CD8-positive, alpha-beta memory T cell (primary cell): ENCODE measurements around the gene AUTS2. TPM values are rescaled to one million over a fixed set of nuclear protein-coding genes. Genes with fewer than 3 reads are reported as not detected.
A peak's percentile ranks its signal among the peaks of the same experiment; 100 is the strongest.

Experiments
- CTCF ChIA-PET: fragments of 350-600 bp; sonication (Branson Sonifier 250); formaldehyde crosslinking; loops from one replicate; lab custom pipeline; 2021; ENCODE audit warnings: antibody characterized with exemption; lab: Charles Lee
- POLR2A ChIA-PET: fragments of 350-600 bp; sonication (Branson Sonifier 250); formaldehyde crosslinking; loops from one replicate; lab custom pipeline; 2021; ENCODE audit warnings: antibody characterized with exemption; lab: Charles Lee
- DNase-seq, 5 donors: peaks; one replicate each; pipeline versions ENCODE4 v3.0.0 to v3.0.0-alpha.2; 2020 to 2022; ENCODE audit warnings: mixed read lengths in 1 of 5
- H3K27ac ChIP-seq: one replicate; pipeline ENCODE4 v1.7.0; 2013; ENCODE audit warnings: low read depth, mild to moderate bottlenecking, low read length, moderate library complexity
- H3K27me3 ChIP-seq: 2 replicates; pipeline ENCODE4 v1.7.0; 2013; ENCODE audit warnings: low read length, mild to moderate bottlenecking; ENCODE audit not compliant: insufficient read depth, poor library complexity, severe bottlenecking
- H3K36me3 ChIP-seq: 2 replicates; pipeline ENCODE4 v1.7.0; 2013; ENCODE audit warnings: mild to moderate bottlenecking, low read length, moderate library complexity; ENCODE audit not compliant: insufficient read depth
- H3K4me1 ChIP-seq: 2 replicates; pipeline ENCODE4 v1.7.0; 2013; ENCODE audit warnings: mild to moderate bottlenecking, low read length, moderate library complexity; ENCODE audit not compliant: insufficient read depth
- H3K4me3 ChIP-seq: 2 replicates; pipeline ENCODE4 v1.7.0; 2013; ENCODE audit warnings: mild to moderate bottlenecking, low read length
- H3K9me3 ChIP-seq: 2 replicates; pipeline ENCODE4 v1.7.0; 2013; ENCODE audit warnings: mild to moderate bottlenecking, low read length
- H3K27ac Mint-ChIP-seq, 8 donors: one replicate each; pipeline ENCODE4 v1.8.0; 2020 to 2021; ENCODE audit warnings: mixed read lengths in 8 of 8, mild to moderate bottlenecking in 6 of 8, inconsistent platforms in 3 of 8, moderate library complexity in 3 of 8
- H3K27me3 Mint-ChIP-seq, 2 donors: one replicate each; pipeline ENCODE4 v1.8.0; 2020 to 2021; ENCODE audit warnings: mixed read lengths in 2 of 2, mild to moderate bottlenecking in 1 of 2, moderate library complexity in 1 of 2
- H3K36me3 Mint-ChIP-seq, 3 donors: one replicate each; pipeline ENCODE4 v1.8.0; 2020 to 2021; ENCODE audit warnings: mixed read lengths in 3 of 3, inconsistent platforms in 1 of 3, mild to moderate bottlenecking in 1 of 3
- H3K4me1 Mint-ChIP-seq, 3 donors: one replicate each; pipeline ENCODE4 v1.8.0; 2020 to 2021; ENCODE audit warnings: mixed read lengths in 3 of 3, inconsistent platforms in 1 of 3, mild to moderate bottlenecking in 1 of 3
- H3K4me3 Mint-ChIP-seq, 7 donors: one replicate each; pipeline ENCODE4 v1.8.0; 2020 to 2021; ENCODE audit warnings: mixed read lengths in 7 of 7, mild to moderate bottlenecking in 6 of 7, moderate library complexity in 4 of 7, inconsistent platforms in 2 of 7
- H3K9me3 Mint-ChIP-seq, 5 donors: one replicate each; pipeline ENCODE4 v1.8.0; 2020 to 2022; ENCODE audit warnings: mixed read lengths in 5 of 5, mild to moderate bottlenecking in 3 of 5, moderate library complexity in 2 of 5, inconsistent platforms in 1 of 5
- polyA plus RNA-seq: library from polyadenylated mRNA; unstranded; fragments of 300-500 nt; fragmentation: Illumina TruSeq; gene quantifications from one replicate; pipeline ENCODE4 v1.2.3, GENCODE V29; 2021
- total RNA-seq, 2 experiments: library from RNA; stranded (reverse); gene quantifications; one replicate each; pipeline ENCODE4 v1.2.3, GENCODE V29; 2021

Gene AUTS2
- total and polyA plus RNA-seq, 3 experiments from 2014 or later, result 4.4 to 9.9 (median 5.3) TPM

DNA sequence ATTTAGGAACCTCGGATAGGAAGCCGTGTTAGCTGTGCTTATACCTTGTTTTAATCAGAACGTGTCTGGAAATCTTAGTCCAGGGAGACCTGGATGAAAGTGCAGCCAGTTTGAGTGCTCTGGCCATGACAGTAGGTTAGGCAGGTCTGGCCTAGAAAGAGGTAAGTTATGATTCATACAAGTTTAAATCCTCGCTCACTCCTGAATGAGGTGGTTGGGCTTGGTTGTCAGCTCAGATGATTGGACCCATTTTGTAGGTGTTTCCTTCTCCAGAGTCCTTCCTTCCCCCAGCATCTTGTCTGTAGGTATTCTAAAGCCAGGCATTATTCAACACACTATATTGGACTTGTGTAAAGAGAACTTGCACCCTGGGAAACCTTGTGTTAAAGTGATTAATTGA lies 971.8 kb downstream of the AUTS2 start:
- POLR2A ChIA-PET, result no interaction called here
- Histone ChIP-seq H3K36me3 (no peaks in the 10 kb centered on the region), H3K4me3 (no peak overlapping the region), H3K27me3 (no peaks in the 10 kb centered on the region), H3K9me3 (no peaks in the 10 kb centered on the region), H3K4me1 (no peaks in the 10 kb centered on the region), H3K27ac (no peak overlapping the region)
- Mint-ChIP-seq H3K27me3 (peaks cover 0 to 1% of the 10 kb centered on the region in 2 donors), H3K9me3 (no peaks in the 10 kb centered on the region), H3K36me3 (no peaks in the 10 kb centered on the region), H3K4me1 (no peaks in the 10 kb centered on the region), H3K27ac (no peak overlapping the region), H3K4me3 (no peak overlapping the region)
- CTCF ChIA-PET, result no interaction called here
- DNase-seq, result no peak

GRCh38 chr7:70570961-70571360 lies 972.7 kb downstream of the AUTS2 start:
- ChIA-PET CTCF (no interaction called here), POLR2A (no interaction called here)
- peaks cover 0 to 1% of the 10 kb centered on the region in 2 donors for H3K27me3 Mint-ChIP-seq
- no peak overlapping the region for H3K4me3 Mint-ChIP-seq
- H3K27ac ChIP-seq, result no peak overlapping the region
- DNase-seq, result no peak
- H3K27me3 ChIP-seq, result no peaks in the 10 kb centered on the region
- H3K9me3 ChIP-seq, result no peaks in the 10 kb centered on the region
- no peak overlapping the region for H3K27ac Mint-ChIP-seq
- no peaks in the 10 kb centered on the region for H3K4me1 Mint-ChIP-seq
- no peaks in the 10 kb centered on the region for H3K36me3 Mint-ChIP-seq
- no peak overlapping the region for H3K4me3 ChIP-seq
- no peaks in the 10 kb centered on the region for H3K4me1 ChIP-seq
- no peaks in the 10 kb centered on the region for H3K36me3 ChIP-seq
- H3K9me3 Mint-ChIP-seq, result no peaks in the 10 kb centered on the region

GRCh38 chr7:70571403-70571934 lies 973.2 kb downstream of the AUTS2 start:
- no peaks in the 10 kb centered on the region for H3K36me3 Mint-ChIP-seq
- H3K27ac ChIP-seq, result no peak overlapping the region
- no peak overlapping the region for H3K27ac Mint-ChIP-seq
- H3K27me3 Mint-ChIP-seq, result peaks cover 0 to 1% of the 10 kb centered on the region in 2 donors
- H3K36me3 ChIP-seq, result no peaks in the 10 kb centered on the region
- no peaks in the 10 kb centered on the region for H3K4me1 ChIP-seq
- ChIA-PET POLR2A (no interaction called here), CTCF (interaction anchor here (1.3 kb wide), 1 partner anchor 11 kb away, joined by 3 read pairs; no protein-coding TSS in a partner anchor)
- no peaks in the 10 kb centered on the region for H3K4me1 Mint-ChIP-seq
- no peak overlapping the region for H3K4me3 ChIP-seq
- H3K4me3 Mint-ChIP-seq, result no peak overlapping the region
- H3K27me3 ChIP-seq, result no peaks in the 10 kb centered on the region
- no peaks in the 10 kb centered on the region for H3K9me3 Mint-ChIP-seq
- no peaks in the 10 kb centered on the region for H3K9me3 ChIP-seq
- DNase-seq, result no peak

- DNase-seq, result no peak
- Histone ChIP-seq H3K4me3 (no peak overlapping the region), H3K4me1 (no peaks in the 10 kb centered on the region), H3K9me3 (no peaks in the 10 kb centered on the region), H3K27ac (no peak overlapping the region), H3K36me3 (no peaks in the 10 kb centered on the region), H3K27me3 (no peaks in the 10 kb centered on the region)
- Mint-ChIP-seq H3K9me3 (no peaks in the 10 kb centered on the region), H3K27ac (no peak overlapping the region), H3K4me1 (no peaks in the 10 kb centered on the region), H3K27me3 (peaks cover 0 to 1% of the 10 kb centered on the region in 2 donors), H3K36me3 (no peaks in the 10 kb centered on the region), H3K4me3 (no peak overlapping the region)
- ChIA-PET CTCF (interaction anchor here (1.3 kb wide), 1 partner anchor 10 kb away, joined by 3 read pairs; no protein-coding TSS in a partner anchor), POLR2A (no interaction called here)
Observed at GRCh38 chr7:70571961-70572360, 973.7 kb downstream of the AUTS2 start.

DNA sequence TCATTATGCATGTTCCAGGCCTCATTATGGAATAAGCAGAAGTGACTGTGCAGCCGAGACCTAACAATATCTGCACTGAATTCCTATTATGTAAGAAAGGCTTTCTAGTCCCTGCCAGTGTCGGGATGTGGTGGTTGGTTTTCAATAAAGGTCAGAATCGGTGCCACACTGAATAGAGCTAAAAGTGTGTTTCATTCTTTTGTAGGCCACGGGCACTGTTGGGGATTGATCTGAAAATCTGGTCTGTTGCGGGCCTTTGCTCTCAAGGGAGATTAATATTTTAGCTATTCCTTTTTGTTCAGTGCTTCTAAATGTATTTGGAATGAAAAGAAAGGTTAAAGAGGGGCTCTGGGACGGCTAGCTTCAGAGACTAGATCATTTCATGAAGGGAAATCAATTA lies 974.3 kb downstream of the AUTS2 start:
- CTCF ChIA-PET, result interaction anchor here (1.1 to 1.3 kb wide), 2 partner anchors 10 to 75 kb away, joined by 3 read pairs; no protein-coding TSS in a partner anchor
- H3K27me3 ChIP-seq, result no peaks in the 10 kb centered on the region
- no peak for DNase-seq
- H3K9me3 ChIP-seq, result no peaks in the 10 kb centered on the region
- H3K4me1 ChIP-seq, result no peaks in the 10 kb centered on the region
- no peak overlapping the region for H3K27ac ChIP-seq
- Mint-ChIP-seq H3K4me3 (no peak overlapping the region), H3K9me3 (no peaks in the 10 kb centered on the region), H3K4me1 (no peaks in the 10 kb centered on the region), H3K36me3 (no peaks in the 10 kb centered on the region), H3K27me3 (peaks cover 0 to 1% of the 10 kb centered on the region in 2 donors), H3K27ac (no peak overlapping the region)
- POLR2A ChIA-PET, result no interaction called here
- no peaks in the 10 kb centered on the region for H3K36me3 ChIP-seq
- H3K4me3 ChIP-seq, result no peak overlapping the region

- no peaks in the 10 kb centered on the region for H3K4me1 ChIP-seq
- Mint-ChIP-seq H3K9me3 (no peaks in the 10 kb centered on the region), H3K27me3 (peaks cover 0 to 1% of the 10 kb centered on the region in 2 donors), H3K4me3 (no peak overlapping the region), H3K4me1 (no peaks in the 10 kb centered on the region), H3K36me3 (no peaks in the 10 kb centered on the region), H3K27ac (no peak overlapping the region)
- H3K36me3 ChIP-seq, result no peaks in the 10 kb centered on the region
- CTCF ChIA-PET, result interaction anchor here (1.1 kb wide), 1 partner anchor 75 kb away, joined by 3 read pairs; no protein-coding TSS in a partner anchor
- DNase-seq, result no peak
- POLR2A ChIA-PET, result no interaction called here
- H3K27ac ChIP-seq, result no peak overlapping the region
- H3K9me3 ChIP-seq, result no peaks in the 10 kb centered on the region
- H3K4me3 ChIP-seq, result no peak overlapping the region
- no peaks in the 10 kb centered on the region for H3K27me3 ChIP-seq
Observed at GRCh38 chr7:70573071-70573661, 974.9 kb downstream of the AUTS2 start.

DNA sequence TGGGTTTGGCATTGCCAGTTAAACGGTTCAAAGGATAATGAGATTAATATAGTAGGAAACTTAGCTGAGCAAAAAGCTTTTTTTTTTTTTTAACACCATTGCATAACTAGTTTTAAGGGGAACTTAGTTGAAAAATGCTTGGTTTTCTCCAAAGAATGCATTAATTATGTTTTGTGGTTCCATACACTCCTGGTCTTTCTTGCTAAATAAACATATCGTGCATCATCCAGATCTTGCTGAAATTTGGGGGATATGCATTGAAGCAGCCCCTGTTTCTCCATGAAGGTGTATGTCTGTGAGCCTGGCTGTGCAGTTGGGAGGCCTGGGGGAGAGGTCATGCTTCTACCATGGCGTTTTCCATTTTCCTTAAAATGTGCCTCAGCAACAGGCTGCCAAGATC lies 975.4 kb downstream of the AUTS2 start:
- Mint-ChIP-seq H3K9me3 (no peaks in the 10 kb centered on the region), H3K27me3 (peaks cover 0 to 1% of the 10 kb centered on the region in 2 donors), H3K4me1 (no peaks in the 10 kb centered on the region), H3K36me3 (no peaks in the 10 kb centered on the region), H3K4me3 (no peak overlapping the region), H3K27ac (no peak overlapping the region)
- no peak for DNase-seq
- Histone ChIP-seq H3K9me3 (no peaks in the 10 kb centered on the region), H3K27ac (no peak overlapping the region), H3K36me3 (no peaks in the 10 kb centered on the region), H3K4me1 (no peaks in the 10 kb centered on the region), H3K27me3 (no peaks in the 10 kb centered on the region), H3K4me3 (no peak overlapping the region)
- ChIA-PET POLR2A (no interaction called here), CTCF (interaction anchor here (1.1 kb wide), 1 partner anchor 74 kb away, joined by 3 read pairs; no protein-coding TSS in a partner anchor)

GRCh38 chr7:70574314-70574834 lies 976.1 kb downstream of the AUTS2 start:
- Mint-ChIP-seq H3K9me3 (no peaks in the 10 kb centered on the region), H3K36me3 (no peaks in the 10 kb centered on the region), H3K4me3 (no peak overlapping the region), H3K27me3 (peaks cover 0 to 1% of the 10 kb centered on the region in 2 donors), H3K27ac (peak overlapping the region in 1 of 8 donors; percentile 27), H3K4me1 (no peaks in the 10 kb centered on the region)
- Histone ChIP-seq H3K27ac (no peak overlapping the region), H3K4me3 (no peak overlapping the region), H3K4me1 (no peaks in the 10 kb centered on the region), H3K36me3 (no peaks in the 10 kb centered on the region), H3K9me3 (no peaks in the 10 kb centered on the region), H3K27me3 (no peaks in the 10 kb centered on the region)
- ChIA-PET CTCF (no interaction called here), POLR2A (no interaction called here)
- DNase-seq, result no peak
